ENCODE results near the gene SFPQ. TPM values are rescaled to one million over a fixed set of nuclear protein-coding genes. Genes with fewer than 3 reads are reported as not detected.

SFPQ gene
- total RNA-seq, 1 experiment from 2014 or later: 285 TPM

DNA sequence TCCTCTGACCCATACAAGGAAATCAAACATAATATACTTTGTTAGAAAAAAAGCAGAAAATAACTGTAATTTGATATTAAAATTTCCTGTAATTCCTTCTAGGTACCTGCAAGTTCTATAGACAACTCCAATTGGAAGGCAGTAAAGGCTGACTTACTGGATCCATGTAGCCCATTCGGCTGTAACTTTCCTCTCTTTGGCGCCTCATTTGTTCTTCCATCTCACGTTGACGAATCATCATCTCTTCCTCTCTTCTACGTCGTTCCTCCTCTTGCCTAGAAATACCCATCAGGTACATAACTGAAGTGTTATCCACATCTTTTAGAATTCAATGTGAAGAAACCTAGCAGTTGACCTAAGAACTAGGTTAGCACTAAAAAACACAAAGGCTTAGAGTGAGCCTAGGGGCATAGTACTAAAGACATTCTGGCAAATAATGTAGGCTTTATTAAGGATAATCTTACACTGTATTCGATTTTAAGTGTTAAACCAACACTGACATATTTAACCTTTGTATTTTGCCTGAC is 5.1 kb downstream of the SFPQ start:
- CTCF ChIA-PET: no interaction called here
- H3K27ac Mint-ChIP-seq (ENCODE audit: unreplicated experiment): peak overlapping the region; percentile 61
- no peak overlapping the region for H3K4me3 ChIP-seq (ENCODE audit: low read depth, low read length)
- no peaks in the 10 kb centered on the region; the same call in 1 of the 2 replicates for H3K36me3 ChIP-seq (ENCODE audit: control insufficient read depth, insufficient read depth, low read length)
- H3K4me1 ChIP-seq: peaks cover 12% of the 10 kb centered on the region
- no peaks in the 10 kb centered on the region for H3K27me3 Mint-ChIP-seq (ENCODE audit: insufficient read depth, unreplicated experiment)
- POLR2A ChIA-PET: no interaction called here
- peak overlapping the region; percentile 8 for H3K4me3 Mint-ChIP-seq (ENCODE audit: unreplicated experiment)
- H3K27me3 ChIP-seq (replicated peaks; ENCODE audit: control insufficient read depth, insufficient read depth, low read length): no peaks in the 10 kb centered on the region
- BruUV-seq (replicated peaks): no TSS peak
- no peaks in the 10 kb centered on the region for H3K9me3 Mint-ChIP-seq (ENCODE audit: unreplicated experiment)
- TF ChIP-seq, protein P1, sequence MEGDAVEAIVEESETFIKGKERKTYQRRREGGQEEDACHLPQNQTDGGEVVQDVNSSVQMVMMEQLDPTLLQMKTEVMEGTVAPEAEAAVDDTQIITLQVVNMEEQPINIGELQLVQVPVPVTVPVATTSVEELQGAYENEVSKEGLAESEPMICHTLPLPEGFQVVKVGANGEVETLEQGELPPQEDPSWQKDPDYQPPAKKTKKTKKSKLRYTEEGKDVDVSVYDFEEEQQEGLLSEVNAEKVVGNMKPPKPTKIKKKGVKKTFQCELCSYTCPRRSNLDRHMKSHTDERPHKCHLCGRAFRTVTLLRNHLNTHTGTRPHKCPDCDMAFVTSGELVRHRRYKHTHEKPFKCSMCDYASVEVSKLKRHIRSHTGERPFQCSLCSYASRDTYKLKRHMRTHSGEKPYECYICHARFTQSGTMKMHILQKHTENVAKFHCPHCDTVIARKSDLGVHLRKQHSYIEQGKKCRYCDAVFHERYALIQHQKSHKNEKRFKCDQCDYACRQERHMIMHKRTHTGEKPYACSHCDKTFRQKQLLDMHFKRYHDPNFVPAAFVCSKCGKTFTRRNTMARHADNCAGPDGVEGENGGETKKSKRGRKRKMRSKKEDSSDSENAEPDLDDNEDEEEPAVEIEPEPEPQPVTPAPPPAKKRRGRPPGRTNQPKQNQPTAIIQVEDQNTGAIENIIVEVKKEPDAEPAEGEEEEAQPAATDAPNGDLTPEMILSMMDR (IDR thresholded peaks at IDR 0.05; ENCODE audit: insufficient read depth in 1 of 2, low read depth in 1 of 2, low read length in 1 of 2, severe bottlenecking in 1 of 2, unreplicated experiment in 1 of 2): no peak
- peaks cover 34% of the 10 kb centered on the region for H3K4me1 Mint-ChIP-seq (ENCODE audit: low read depth, unreplicated experiment)
- intact Hi-C loops (cut with micrococcal nuclease; ENCODE audit: unreplicated experiment): no loop called here
- H3K36me3 Mint-ChIP-seq (ENCODE audit: insufficient read depth, unreplicated experiment): peaks cover 100% of the 10 kb centered on the region
- no peak for DNase-seq
- no peaks in the 10 kb centered on the region for H3K9me3 ChIP-seq

DNA sequence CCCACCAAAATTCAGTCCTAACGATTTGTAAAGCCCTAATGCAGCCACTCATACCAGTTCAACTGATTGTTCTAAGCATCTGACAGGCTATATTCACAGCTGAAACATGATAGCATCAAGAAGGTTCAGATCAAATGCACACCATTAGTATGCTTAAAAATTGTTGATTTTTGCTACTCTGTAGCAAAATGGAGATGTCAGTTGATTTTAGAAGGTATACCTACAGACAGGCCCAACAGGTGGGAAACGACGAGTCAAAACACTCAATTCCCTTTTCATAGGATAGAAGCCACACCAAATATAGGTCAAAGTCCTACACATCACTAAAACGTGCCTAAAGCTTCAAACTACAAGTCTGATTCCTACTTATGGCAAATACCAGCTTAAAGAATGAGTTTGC is 6.7 kb downstream of the SFPQ start:
- peaks cover 100% of the 10 kb centered on the region for H3K36me3 Mint-ChIP-seq (ENCODE audit: insufficient read depth, unreplicated experiment)
- H3K27me3 ChIP-seq (replicated peaks; ENCODE audit: control insufficient read depth, insufficient read depth, low read length): no peaks in the 10 kb centered on the region
- peaks cover 26% of the 10 kb centered on the region for H3K4me1 ChIP-seq
- TF ChIP-seq, protein P1 (IDR thresholded peaks at IDR 0.05; ENCODE audit: insufficient read depth in 1 of 2, low read depth in 1 of 2, low read length in 1 of 2, severe bottlenecking in 1 of 2, unreplicated experiment in 1 of 2): no peak
- DNase-seq: no peak
- H3K27ac Mint-ChIP-seq (ENCODE audit: unreplicated experiment): no peak overlapping the region
- H3K36me3 ChIP-seq (ENCODE audit: control insufficient read depth, insufficient read depth, low read length): no peaks in the 10 kb centered on the region; the same call in 1 of the 2 replicates
- CTCF ChIA-PET: no interaction called here
- no peak overlapping the region for H3K4me3 Mint-ChIP-seq (ENCODE audit: unreplicated experiment)
- H3K4me3 ChIP-seq (ENCODE audit: low read depth, low read length): no peak overlapping the region
- H3K27me3 Mint-ChIP-seq (ENCODE audit: insufficient read depth, unreplicated experiment): no peaks in the 10 kb centered on the region
- intact Hi-C loops (cut with micrococcal nuclease; ENCODE audit: unreplicated experiment): no loop called here
- no peaks in the 10 kb centered on the region for H3K9me3 ChIP-seq
- peaks cover 32% of the 10 kb centered on the region for H3K4me1 Mint-ChIP-seq (ENCODE audit: low read depth, unreplicated experiment)
- BruUV-seq (replicated peaks): no TSS peak
- POLR2A ChIA-PET: interaction anchor here (0.6 kb wide), 1 partner anchor 326 kb away, joined by 4 read pairs; the partner anchor contains the start of gene SMIM12
- no peaks in the 10 kb centered on the region for H3K9me3 Mint-ChIP-seq (ENCODE audit: unreplicated experiment)

GRCh38 chr1:35185200-35185599 is 7.7 kb downstream of the SFPQ start:
- TF ChIP-seq, protein P1 (IDR thresholded peaks at IDR 0.05; ENCODE audit: insufficient read depth in 1 of 2, low read depth in 1 of 2, low read length in 1 of 2, severe bottlenecking in 1 of 2, unreplicated experiment in 1 of 2): no peak
- ChIA-PET POLR2A (no interaction called here), CTCF (no interaction called here)
- Mint-ChIP-seq H3K9me3 (ENCODE audit: unreplicated experiment) (no peaks in the 10 kb centered on the region), H3K4me1 (ENCODE audit: low read depth, unreplicated experiment) (peaks cover 33% of the 10 kb centered on the region), H3K27ac (ENCODE audit: unreplicated experiment) (no peak overlapping the region), H3K4me3 (ENCODE audit: unreplicated experiment) (no peak overlapping the region), H3K27me3 (ENCODE audit: insufficient read depth, unreplicated experiment) (no peaks in the 10 kb centered on the region), H3K36me3 (ENCODE audit: insufficient read depth, unreplicated experiment) (peaks cover 99% of the 10 kb centered on the region)
- no TSS peak for BruUV-seq (replicated peaks)
- peaks cover 34% of the 10 kb centered on the region for H3K4me1 ChIP-seq
- no peaks in the 10 kb centered on the region; the same call in none of the 2 replicates for H3K36me3 ChIP-seq (ENCODE audit: control insufficient read depth, insufficient read depth, low read length)
- intact Hi-C loops (cut with micrococcal nuclease; ENCODE audit: unreplicated experiment): no loop called here
- H3K9me3 ChIP-seq: no peaks in the 10 kb centered on the region
- no peaks in the 10 kb centered on the region for H3K27me3 ChIP-seq (replicated peaks; ENCODE audit: control insufficient read depth, insufficient read depth, low read length)
- H3K4me3 ChIP-seq (ENCODE audit: low read depth, low read length): no peak overlapping the region
- DNase-seq: no peak
